ENCODE data around the gene RXRB. TPM values are rescaled to one million over a fixed set of nuclear protein-coding genes. Genes with fewer than 3 reads are reported as not detected.

Gene RXRB
- total and polyA plus RNA-seq, 2 of the 8 experiments (the other 6 are each of a cell fraction or from before 2014, with no cell fraction given) = 13.0 to 18.1 TPM

- Histone ChIP-seq H3K23ac (ENCODE audit: insufficient read length) (no peak overlapping the region), H2BK15ac (ENCODE audit: low read length) (no peak overlapping the region), H3K27ac (ENCODE audit: low read depth, low read length) (peak overlapping the region; percentile 44; the same call in 1 of the 2 replicates), H3K9me3 (ENCODE audit: insufficient read depth in 2 of 2, low read depth in 1 of 2, low read length in 1 of 2) (no peaks in the 10 kb centered on the region), H3K27me3 (replicated peaks in 1 of 4; ENCODE audit: control insufficient read depth in 3 of 4, extremely low read depth in 1 of 4, insufficient read depth in 3 of 4, low read length in 3 of 4) (peaks cover 0 to 21% (median 11%) of the 10 kb centered on the region in 4 experiments; a peak in 6 of 7 replicates), H4K8ac (ENCODE audit: extremely low read depth, insufficient read depth, low read length) (no peak overlapping the region), H4K20me1 (replicated peaks in 1 of 2; ENCODE audit: control insufficient read depth in 1 of 2, insufficient read depth in 2 of 2, low read length in 2 of 2) (no peaks in the 10 kb centered on the region), H3K9ac (replicated peaks in 1 of 4; ENCODE audit: extremely low read depth in 1 of 4, low read depth in 3 of 4, low read length in 3 of 4) (peak overlapping the region; percentile 40 to 72 (median 57)), H3K23me2 (ENCODE audit: low read depth, low read length) (peaks cover 9% of the 10 kb centered on the region; the same call in 1 of the 2 replicates), H2BK5ac (ENCODE audit: low read depth, low read length) (peak overlapping the region; percentile 5; the same call in 1 of the 2 replicates), H2BK12ac (ENCODE audit: low read depth, low read length) (no peak overlapping the region), H3K4me2 (ENCODE audit: insufficient read depth in 1 of 2, low read depth in 2 of 2, low read length in 2 of 2) (peak overlapping the region; percentile 63 to 98), H3K18ac (ENCODE audit: extremely low read depth, low read length) (no peak overlapping the region), H2AK5ac (ENCODE audit: low read depth, low read length) (no peak overlapping the region), H3K56ac (replicated peaks; ENCODE audit: insufficient read length, low read depth, low read length) (no peak overlapping the region), H4K91ac (replicated peaks; ENCODE audit: insufficient read length, low read length) (no peak overlapping the region), H2BK120ac (replicated peaks; ENCODE audit: low read depth, low read length) (no peak overlapping the region), H3K14ac (ENCODE audit: insufficient read length) (no peak overlapping the region), H2BK20ac (ENCODE audit: low read length) (no peak overlapping the region), H3K36me3 (ENCODE audit: control insufficient read depth in 2 of 4, insufficient read depth in 4 of 4, low read length in 3 of 4) (peaks cover 0 to 2% (median 0%) of the 10 kb centered on the region in 4 experiments; a peak in 1 of 8 replicates), H3K4ac (replicated peaks; ENCODE audit: insufficient read length, low read depth, low read length) (no peak overlapping the region), H3K79me2 (ENCODE audit: control insufficient read depth in 1 of 2, insufficient read depth in 2 of 2, low read length in 2 of 2) (no peaks in the 10 kb centered on the region), H3K4me3 (ENCODE audit: extremely low read depth in 1 of 4, insufficient read depth in 2 of 4, low read depth in 3 of 4, low read length in 4 of 4) (peak overlapping the region; percentile 33 to 73 (median 70)), H4K5ac (ENCODE audit: insufficient read length, low read depth, low read length) (no peak overlapping the region), H3K79me1 (ENCODE audit: low read depth, low read length) (no peaks in the 10 kb centered on the region), H3K4me1 (replicated peaks in 1 of 4; ENCODE audit: control insufficient read depth in 3 of 4, insufficient read depth in 4 of 4, low read length in 3 of 4) (peaks cover 0 to 10% (median 7%) of the 10 kb centered on the region in 4 experiments; a peak in 4 of 7 replicates), H2AFZ (ENCODE audit: low read length) (0 out of 2 replicates have a peak overlapping the region, but pooled peaks have one; percentile 77)
- CTCF ChIA-PET (ENCODE audit: partially characterized antibody) = interaction anchor here (1.0 to 7.9 kb wide), 35 partner anchors 11 to 316 kb away, joined by 3 to 107 read pairs (median 5); partner anchors contain the start of genes B3GALT4, HSD17B8, RING1 and RPS18
- DNase-seq (ENCODE audit: low read depth in 1 of 2, low spot score in 2 of 2) (peak; percentile 95 to 97), FAIRE-seq (peak; percentile 85)
- WGBS, 2 experiments (ENCODE audit: extremely low coverage in 1 of 2, insufficient coverage in 1 of 2, insufficient read length in 1 of 2, insufficient replicate concordance in 2 of 2, low coverage in 1 of 2, low lambda C conversion rate in 2 of 2, missing lambda C conversion rate in 1 of 2) = 2% methylated on average over 57 of the region's 58 CpGs; no CpG with 5 or more reads in 1 of the 2 experiments
- POLR2A ChIA-PET (ENCODE audit: partially characterized antibody) = interaction anchor here (0.7 to 3.0 kb wide), 22 partner anchors 10 to 281 kb away, joined by 3 to 26 read pairs (median 4); partner anchors contain the start of genes B3GALT4, PFDN6, RING1 and RPS18
- TF ChIP-seq TCF12 (IDR thresholded peaks at IDR 0.05; ENCODE audit: low read depth, low read length) = no peak
- TF ChIP-seq EP300 (IDR thresholded peaks at IDR 0.05; ENCODE audit: borderline replicate concordance in 1 of 2, low read depth in 2 of 2, low read length in 2 of 2) = no peak
- no peak for TF ChIP-seq KDM5A (IDR thresholded peaks at IDR 0.05; ENCODE audit: low read length)
- TF ChIP-seq SRF (IDR thresholded peaks at IDR 0.05; ENCODE audit: low read depth, low read length) = no peak
- peak; percentile 46; the same call in 1 of the 2 replicates for TF ChIP-seq RFX5 (IDR thresholded peaks at IDR 0.05; ENCODE audit: borderline replicate concordance, low read depth, low read length)
- peak; percentile 19; the same call in 1 of the 2 replicates for TF ChIP-seq SP2 (IDR thresholded peaks at IDR 0.05; ENCODE audit: low read length)
- peak; percentile 70; the same call in 1 of the 2 replicates for TF ChIP-seq SP1 (IDR thresholded peaks at IDR 0.05; ENCODE audit: low read depth, low read length)
- TF ChIP-seq MAFK (IDR thresholded peaks at IDR 0.05; ENCODE audit: low read depth, low read length) = peak; percentile 7; the same call in 1 of the 2 replicates
- TF ChIP-seq ASH2L (IDR thresholded peaks at IDR 0.05; ENCODE audit: low read length) = peak; percentile 40
- no peak for TF ChIP-seq NANOG (IDR thresholded peaks at IDR 0.05; ENCODE audit: insufficient read depth, low read depth, low read length, poor library complexity, severe bottlenecking)
- TF ChIP-seq SIRT6 (IDR thresholded peaks at IDR 0.05; ENCODE audit: low read length) = no peak
- no peak for TF ChIP-seq POU5F1 (IDR thresholded peaks at IDR 0.05; ENCODE audit: low read depth, low read length)
Observed at GRCh38 chr6:33248932-33249731, 48.7 kb upstream of the RXRB start.

All from H1 (cell line).